PC-9 (cell line): Measurements from ENCODE around the gene LCA5.
A peak's percentile ranks its signal among the peaks of the same experiment; 100 is the strongest.

Experiments
- EZH2 ChIP-seq: fragments of 200-600 bp; sonication (generic); IDR thresholded peaks from 2 replicates; pipeline ENCODE4 v1.8.0; 2017; ENCODE audit warnings: antibody characterized with exemption, low read depth
- TF ChIP-seq, protein P1 (sequence below): fragments of 200-600 bp; sonication (generic); conservative IDR thresholded peaks from 2 replicates; pipeline ENCODE4 v1.6.1; 2017; ENCODE audit warnings: mixed run types, antibody characterized with exemption, mild to moderate bottlenecking, moderate library complexity

DNA sequence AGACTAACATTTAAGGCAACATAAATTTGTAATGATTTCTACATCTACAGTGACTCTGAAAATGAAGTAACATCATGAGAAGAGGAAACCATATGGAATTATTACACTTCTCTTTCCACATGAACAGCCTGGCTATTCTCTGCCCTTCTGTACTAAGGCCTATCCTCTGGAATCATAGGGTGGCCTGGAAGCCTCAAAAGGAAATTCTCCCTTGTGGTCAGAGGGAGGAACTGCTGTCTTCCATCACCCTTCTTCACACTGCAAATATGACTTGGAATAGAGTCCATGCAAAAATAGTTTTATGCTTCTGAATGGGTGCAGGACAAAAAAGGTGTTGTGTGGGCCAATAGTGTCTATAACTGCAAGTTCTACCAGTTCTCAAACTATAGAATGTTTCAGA lies 49.3 kb upstream of the LCA5 start:
- no peak for TF ChIP-seq EZH2
- TF ChIP-seq, protein P1, sequence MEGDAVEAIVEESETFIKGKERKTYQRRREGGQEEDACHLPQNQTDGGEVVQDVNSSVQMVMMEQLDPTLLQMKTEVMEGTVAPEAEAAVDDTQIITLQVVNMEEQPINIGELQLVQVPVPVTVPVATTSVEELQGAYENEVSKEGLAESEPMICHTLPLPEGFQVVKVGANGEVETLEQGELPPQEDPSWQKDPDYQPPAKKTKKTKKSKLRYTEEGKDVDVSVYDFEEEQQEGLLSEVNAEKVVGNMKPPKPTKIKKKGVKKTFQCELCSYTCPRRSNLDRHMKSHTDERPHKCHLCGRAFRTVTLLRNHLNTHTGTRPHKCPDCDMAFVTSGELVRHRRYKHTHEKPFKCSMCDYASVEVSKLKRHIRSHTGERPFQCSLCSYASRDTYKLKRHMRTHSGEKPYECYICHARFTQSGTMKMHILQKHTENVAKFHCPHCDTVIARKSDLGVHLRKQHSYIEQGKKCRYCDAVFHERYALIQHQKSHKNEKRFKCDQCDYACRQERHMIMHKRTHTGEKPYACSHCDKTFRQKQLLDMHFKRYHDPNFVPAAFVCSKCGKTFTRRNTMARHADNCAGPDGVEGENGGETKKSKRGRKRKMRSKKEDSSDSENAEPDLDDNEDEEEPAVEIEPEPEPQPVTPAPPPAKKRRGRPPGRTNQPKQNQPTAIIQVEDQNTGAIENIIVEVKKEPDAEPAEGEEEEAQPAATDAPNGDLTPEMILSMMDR: peak; percentile 45
